GM12891 (cell line): ENCODE measurements around the gene GALNT18.
A peak's percentile ranks its signal among the peaks of the same experiment; 100 is the strongest.

Source experiments
- DNase-seq: peaks from one replicate; pipeline ENCODE4 v3.0.0; 2011; ENCODE audit warnings: low spot score; ENCODE audit not compliant: insufficient read length
- FAIRE-seq: peaks from 2 replicates; lab custom pipeline; 2011; peaks lifted over from hg19 to GRCh38; lab: Jason Lieb, UNC
- PAX5 ChIP-seq: IDR thresholded peaks from 2 replicates; pipeline ENCODE4 v1.6.1; 2011; ENCODE audit warnings: low read length, moderate library complexity, mild to moderate bottlenecking; ENCODE audit not compliant: insufficient read depth, severe bottlenecking
- POLR2A ChIP-seq: IDR thresholded peaks from 2 replicates; pipeline ENCODE4 v1.6.1; 2011; ENCODE audit warnings: low read depth, low read length, control low read depth
- POLR2AphosphoS5 ChIP-seq: IDR thresholded peaks from 2 replicates; pipeline ENCODE4 v1.6.1; 2011; ENCODE audit warnings: low read depth, low read length, control low read depth
- POU2F2 ChIP-seq: IDR thresholded peaks from 2 replicates; pipeline ENCODE4 v1.6.1; 2011; ENCODE audit warnings: low read depth, mild to moderate bottlenecking, control low read depth, low read length, moderate library complexity
- SPI1 ChIP-seq: IDR thresholded peaks from 2 replicates; pipeline ENCODE4 v1.6.1; 2011; ENCODE audit warnings: low read depth, low read length, control low read depth
- TAF1 ChIP-seq: IDR thresholded peaks from 2 replicates; pipeline ENCODE4 v1.6.1; 2011; ENCODE audit warnings: low read depth, low read length, control low read depth

GALNT18 gene

DNA sequence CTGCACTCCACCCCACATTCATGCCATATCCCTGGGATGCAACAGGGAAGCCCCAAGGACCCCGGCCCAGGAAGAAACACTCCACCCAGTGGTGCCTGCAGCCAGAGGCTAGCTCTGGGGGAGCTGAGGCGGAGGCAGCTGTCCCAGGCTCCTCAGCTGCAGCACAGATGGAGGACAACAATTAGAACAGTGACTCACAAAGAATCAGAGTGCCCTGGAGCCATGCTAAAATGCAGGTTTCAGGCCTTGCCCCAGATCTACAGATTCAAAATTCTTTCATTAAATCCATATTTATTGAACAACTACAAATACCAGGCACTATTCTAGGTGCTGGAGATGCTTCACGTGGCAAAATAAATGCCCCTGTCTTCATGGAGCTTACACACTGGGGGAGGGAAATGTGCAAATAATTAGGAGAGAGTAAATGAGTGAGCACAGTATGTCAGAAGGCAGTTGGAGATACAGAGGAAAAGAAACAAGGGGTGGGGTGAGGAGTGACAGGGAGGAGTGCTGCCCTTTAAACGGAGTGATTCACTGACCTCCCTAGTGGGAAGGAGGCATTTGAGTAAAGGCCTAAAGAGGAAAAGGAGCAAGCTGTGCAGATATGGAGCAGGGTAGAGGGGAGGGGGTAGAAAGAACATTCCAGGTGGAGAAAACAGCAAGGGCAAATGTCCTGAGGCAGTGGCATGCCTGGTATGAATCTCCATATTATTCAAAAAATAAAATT lies 195.4 kb downstream of the GALNT18 start:
- no peak for TF ChIP-seq PAX5
- TF ChIP-seq POLR2A, result no peak
- no peak for TF ChIP-seq POU2F2
- TF ChIP-seq TAF1, result no peak
- TF ChIP-seq POLR2AphosphoS5, result no peak
- TF ChIP-seq SPI1, result no peak
- DNase-seq (no peak), FAIRE-seq (no peak)

DNA sequence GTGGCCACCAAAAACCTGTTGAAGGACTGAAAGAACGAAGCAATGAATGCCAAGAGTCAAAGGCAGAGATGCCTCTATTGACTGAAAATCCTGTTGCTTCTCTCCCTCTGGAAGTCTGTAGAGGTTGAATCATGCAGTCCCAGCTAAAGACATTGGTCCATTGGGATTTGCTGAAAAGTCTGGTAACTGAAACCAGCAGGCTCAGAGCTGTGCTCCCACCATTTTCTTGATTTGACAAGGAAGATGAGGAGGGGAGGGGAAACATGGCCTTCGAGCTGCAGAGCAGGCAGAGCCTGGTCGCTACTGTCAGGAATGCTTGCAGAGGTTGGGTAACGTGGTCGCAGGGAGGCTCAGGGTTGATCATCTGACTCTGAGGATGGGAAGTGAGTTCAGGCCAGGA lies 196.0 kb downstream of the GALNT18 start:
- DNase-seq (no peak), FAIRE-seq (no peak)
- no peak for TF ChIP-seq POLR2A
- no peak for TF ChIP-seq PAX5
- TF ChIP-seq POU2F2, result no peak
- TF ChIP-seq TAF1, result no peak
- no peak for TF ChIP-seq SPI1
- no peak for TF ChIP-seq POLR2AphosphoS5

DNA sequence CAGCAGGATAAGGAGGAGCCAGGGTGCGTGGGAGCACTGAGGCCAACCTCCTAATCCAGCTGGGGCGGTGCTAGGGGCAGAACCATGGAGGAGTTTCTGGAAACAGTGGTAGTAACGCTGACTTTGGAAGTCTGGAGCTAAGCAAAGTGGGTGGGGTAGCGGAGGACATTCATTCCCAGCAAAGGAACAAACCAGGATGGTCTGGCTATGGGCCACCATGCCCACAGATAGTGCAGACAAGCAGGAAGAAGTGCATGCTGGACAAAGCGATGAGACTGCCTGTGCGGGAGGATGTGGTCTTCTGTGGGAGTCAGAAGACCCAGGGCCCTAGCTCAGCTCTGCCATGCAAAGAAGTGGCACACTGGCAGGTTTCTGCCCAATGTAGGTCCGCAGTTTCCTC lies 197.1 kb downstream of the GALNT18 start:
- TF ChIP-seq POLR2A, result no peak
- FAIRE-seq (no peak), DNase-seq (no peak)

- FAIRE-seq (no peak), DNase-seq (no peak)
- no peak for TF ChIP-seq SPI1
- TF ChIP-seq POU2F2, result no peak
- TF ChIP-seq PAX5, result no peak
- no peak for TF ChIP-seq TAF1
- TF ChIP-seq POLR2AphosphoS5, result no peak
- TF ChIP-seq POLR2A, result no peak
Measured at GRCh38 chr11:11422411-11423128, 199.2 kb downstream of the GALNT18 start.

DNA sequence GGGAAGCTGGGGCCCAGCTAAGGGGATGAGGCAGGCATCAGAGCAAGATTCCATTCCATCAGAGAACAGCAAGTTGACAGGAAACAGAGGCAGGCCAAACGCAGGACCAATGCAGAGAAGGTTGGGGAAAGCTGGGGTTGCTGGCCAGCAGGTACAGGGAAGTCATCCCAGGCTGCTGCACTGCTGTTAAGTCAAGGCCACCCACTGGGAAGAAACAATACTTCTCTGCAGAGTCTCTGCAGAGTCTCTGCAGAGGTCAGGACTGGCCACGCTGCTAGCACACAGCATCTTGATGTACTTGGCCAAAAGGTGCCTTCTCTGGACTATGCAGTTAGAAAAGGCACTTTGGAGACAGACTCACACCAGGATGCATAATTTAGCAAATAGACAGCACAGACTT lies 200.3 kb downstream of the GALNT18 start:
- TF ChIP-seq SPI1 (no peak), POLR2A (no peak)
- DNase-seq (no peak), FAIRE-seq (no peak)

DNA sequence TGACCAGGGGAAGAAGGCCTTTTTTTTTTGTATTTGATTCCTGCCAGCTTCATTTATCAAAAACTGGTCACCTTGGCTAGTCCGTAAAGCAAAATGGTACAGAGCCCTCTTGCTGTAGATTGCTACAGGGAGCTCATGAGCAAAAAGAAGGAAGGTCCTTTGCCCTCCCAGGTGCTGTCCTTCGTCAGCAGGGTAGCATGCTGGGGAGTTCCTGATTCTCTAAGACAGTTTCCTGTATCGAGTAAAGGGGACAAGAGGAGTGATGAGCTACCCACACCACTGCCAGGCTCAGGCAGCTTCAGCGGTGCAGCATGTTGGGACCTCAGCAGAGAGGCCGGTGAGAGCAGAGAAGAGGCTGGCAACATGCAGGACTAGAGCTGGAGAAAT lies 200.9 kb downstream of the GALNT18 start:
- FAIRE-seq, result no peak
- TF ChIP-seq POLR2AphosphoS5, result no peak
- TF ChIP-seq POLR2A, result no peak
- no peak for TF ChIP-seq PAX5
- no peak for TF ChIP-seq SPI1
- TF ChIP-seq POU2F2, result no peak
- TF ChIP-seq TAF1, result no peak
- no peak for DNase-seq

DNA sequence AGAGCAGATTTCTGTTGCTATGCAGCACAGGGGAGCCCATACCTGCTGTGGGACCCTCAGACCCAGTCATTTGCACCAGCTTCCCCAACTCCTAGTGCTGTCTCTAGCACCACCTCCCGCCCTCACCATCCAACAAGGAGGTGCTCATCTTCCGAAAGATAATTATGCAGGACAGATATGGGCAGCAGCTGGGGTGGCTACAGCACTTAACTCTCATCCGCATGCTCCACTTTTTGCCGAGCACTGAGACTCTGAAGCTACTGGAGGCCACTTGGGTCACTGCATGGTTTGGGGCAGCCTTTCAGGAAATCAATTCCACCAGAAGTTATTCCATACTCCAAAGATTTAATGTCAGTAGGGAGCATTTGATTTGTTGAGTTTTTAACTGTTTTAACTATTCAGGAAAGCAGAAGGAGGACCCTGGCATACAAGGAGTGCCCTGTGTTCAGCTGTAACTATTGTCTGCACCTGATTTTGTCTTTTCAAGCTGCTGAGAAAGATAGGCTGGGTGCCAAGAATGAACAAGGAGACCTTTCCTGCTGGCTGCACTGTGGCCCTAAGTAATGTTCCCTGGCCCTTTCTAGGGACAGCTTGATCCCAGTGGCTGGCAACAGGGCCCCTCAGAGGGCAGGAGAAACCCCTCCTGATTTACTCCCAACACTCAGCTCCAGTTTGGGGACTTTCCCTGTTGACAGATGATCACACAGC lies 201.5 kb downstream of the GALNT18 start:
- no peak for DNase-seq
- TF ChIP-seq POU2F2, result no peak
- TF ChIP-seq SPI1, result no peak
- TF ChIP-seq POLR2AphosphoS5, result no peak
- TF ChIP-seq POLR2A, result no peak
- no peak for TF ChIP-seq TAF1
- TF ChIP-seq PAX5, result no peak
- peak; percentile 23 for FAIRE-seq

DNA sequence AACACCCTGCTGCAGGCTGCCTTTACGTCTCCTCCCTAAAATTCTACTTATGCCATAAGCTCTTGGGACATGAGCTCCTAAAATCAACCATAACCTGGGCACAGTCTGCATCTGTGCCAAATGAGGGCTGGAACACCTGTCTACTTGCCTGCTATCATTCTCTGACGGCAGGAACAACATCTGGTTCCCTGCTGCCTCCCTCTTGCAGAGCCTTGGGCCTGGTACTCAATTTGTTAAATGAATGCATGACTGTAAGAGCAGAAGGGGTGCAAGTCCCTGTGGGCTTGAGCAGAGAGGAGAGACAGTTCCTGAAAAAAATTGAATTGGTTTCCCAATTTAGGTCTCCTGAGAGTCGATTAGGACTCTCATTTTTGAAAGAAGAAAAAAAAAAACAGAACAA lies 202.1 kb downstream of the GALNT18 start:
- no peak for FAIRE-seq
- no peak for DNase-seq

GRCh38 chr11:11416917-11417316 lies 204.9 kb downstream of the GALNT18 start:
- DNase-seq, result no peak
- TF ChIP-seq PAX5, result no peak
- TF ChIP-seq TAF1, result no peak
- no peak for TF ChIP-seq POLR2AphosphoS5
- TF ChIP-seq POLR2A, result no peak
- TF ChIP-seq SPI1, result no peak
- no peak for TF ChIP-seq POU2F2
- no peak for FAIRE-seq

More for the DNA sequence above, 202.1 kb downstream of the GALNT18 start:
- no peak for TF ChIP-seq PAX5
